ENCODE data around the gene ZHX3. TPM values are rescaled to one million over a fixed set of nuclear protein-coding genes. Genes with fewer than 3 reads are reported as not detected.

Gene ZHX3
- total and polyA plus RNA-seq, 10 of the 15 experiments (the other 5 are each of a cell fraction or from before 2014, with no cell fraction given): 1.3 to 14.0 (median 5.0) TPM

GRCh38 chr20:41276317-41276751 lies 41.2 kb downstream of the ZHX3 start:
- TF ChIP-seq CBX5 (IDR thresholded peaks at IDR 0.05; ENCODE audit: low read depth) (no peak), CUX1 (IDR thresholded peaks at IDR 0.05; ENCODE audit: insufficient replicate concordance, low read depth, low read length) (no peak), BMI1 (IDR thresholded peaks at IDR 0.05; ENCODE audit: borderline replicate concordance) (no peak)
- intact Hi-C loops (cut with micrococcal nuclease; ENCODE audit: unreplicated experiment): no loop called here
- Histone ChIP-seq H3K4me2 (ENCODE audit: control insufficient read depth, insufficient read depth) (no peak overlapping the region), H3K4me1 (ENCODE audit: control insufficient read depth, insufficient read depth, low read length) (no peaks in the 10 kb centered on the region), H4K20me1 (ENCODE audit: control insufficient read depth, insufficient read depth) (no peaks in the 10 kb centered on the region), H3K9ac (ENCODE audit: control insufficient read depth, insufficient read depth, low read length) (no peak overlapping the region), H3K4me3 (no peak overlapping the region), H2AFZ (ENCODE audit: control insufficient read depth, low read depth, low read length) (no peak overlapping the region), H3K9me3 (replicated peaks; ENCODE audit: control insufficient read depth, insufficient read depth, low read length) (no peaks in the 10 kb centered on the region), H3K36me3 (ENCODE audit: control insufficient read depth in 2 of 2, insufficient read depth in 2 of 2, low read length in 1 of 2) (no peaks in the 10 kb centered on the region), H3K79me2 (ENCODE audit: control insufficient read depth, insufficient read depth, low read length) (no peaks in the 10 kb centered on the region), H3K27me3 (replicated peaks in 1 of 2; ENCODE audit: control insufficient read depth in 2 of 2, insufficient read depth in 2 of 2, low read length in 1 of 2) (no peaks in the 10 kb centered on the region), H3K27ac (ENCODE audit: control insufficient read depth, insufficient read depth) (no peak overlapping the region)
- no TSS peak for BruUV-seq (replicated peaks)
- FAIRE-seq (no peak), ATAC-seq (no peak), DNase-seq (ENCODE audit: low read depth, low spot score) (no peak)
- ChIA-PET POLR2A (no interaction called here), RAD21 (ENCODE audit: unreplicated experiment) (interaction anchor here (1.0 kb wide), 1 partner anchor 30 kb away, joined by 3 read pairs; no protein-coding TSS in a partner anchor), CTCF (interaction anchor here (0.8 kb wide), 1 partner anchor 203 kb away, joined by 4 read pairs; no protein-coding TSS in a partner anchor), SMC1A (ENCODE audit: uncharacterized antibody, unreplicated experiment) (no interaction called here)
- WGBS (ENCODE audit: insufficient coverage, insufficient replicate concordance, low lambda C conversion rate, missing lambda C conversion rate): 96% methylated on average over 9 of the region's 9 CpGs
- in situ Hi-C loops (cut with MboI): no loop called here
